Upper lobe of left lung (tissue), 4 donors: Measurements from ENCODE around the gene BCAS4.

ENCODE experiments used
- EP300 ChIP-seq, 4 donors: sonication (generic); formaldehyde crosslinking; IDR thresholded peaks; one replicate each; pipeline ENCODE4 v1.5.1; 2017; ENCODE audit warnings: antibody characterized with exemption in 4 of 4, control low read depth in 2 of 4
- POLR2A ChIP-seq, 4 donors: fragments of 450-650 bp; IDR thresholded peaks; one replicate each; pipeline ENCODE4 v1.5.1; 2016 to 2017; ENCODE audit warnings: antibody characterized with exemption in 4 of 4, mild to moderate bottlenecking in 2 of 4
- POLR2AphosphoS5 ChIP-seq, 2 donors: sonication (generic); formaldehyde crosslinking; IDR thresholded peaks; one replicate each; pipeline ENCODE4 v1.5.1; 2017; ENCODE audit warnings: antibody characterized with exemption in 2 of 2
- TF ChIP-seq, protein P1 (sequence below), 6 experiments: fragments of 450-650 bp in 4 of 6; fragments of 200-600 bp in 2 of 6; sonication (generic) in 2 of 6; IDR thresholded peaks; one replicate each; pipeline ENCODE4 v1.5.1; 2016 to 2019; ENCODE audit warnings: antibody characterized with exemption in 6 of 6

- TF ChIP-seq, protein P1, sequence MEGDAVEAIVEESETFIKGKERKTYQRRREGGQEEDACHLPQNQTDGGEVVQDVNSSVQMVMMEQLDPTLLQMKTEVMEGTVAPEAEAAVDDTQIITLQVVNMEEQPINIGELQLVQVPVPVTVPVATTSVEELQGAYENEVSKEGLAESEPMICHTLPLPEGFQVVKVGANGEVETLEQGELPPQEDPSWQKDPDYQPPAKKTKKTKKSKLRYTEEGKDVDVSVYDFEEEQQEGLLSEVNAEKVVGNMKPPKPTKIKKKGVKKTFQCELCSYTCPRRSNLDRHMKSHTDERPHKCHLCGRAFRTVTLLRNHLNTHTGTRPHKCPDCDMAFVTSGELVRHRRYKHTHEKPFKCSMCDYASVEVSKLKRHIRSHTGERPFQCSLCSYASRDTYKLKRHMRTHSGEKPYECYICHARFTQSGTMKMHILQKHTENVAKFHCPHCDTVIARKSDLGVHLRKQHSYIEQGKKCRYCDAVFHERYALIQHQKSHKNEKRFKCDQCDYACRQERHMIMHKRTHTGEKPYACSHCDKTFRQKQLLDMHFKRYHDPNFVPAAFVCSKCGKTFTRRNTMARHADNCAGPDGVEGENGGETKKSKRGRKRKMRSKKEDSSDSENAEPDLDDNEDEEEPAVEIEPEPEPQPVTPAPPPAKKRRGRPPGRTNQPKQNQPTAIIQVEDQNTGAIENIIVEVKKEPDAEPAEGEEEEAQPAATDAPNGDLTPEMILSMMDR (IDR thresholded peaks at IDR 0.05): no peak
- TF ChIP-seq POLR2A (IDR thresholded peaks at IDR 0.05) (no peak), EP300 (IDR thresholded peaks at IDR 0.05) (no peak), POLR2AphosphoS5 (IDR thresholded peaks at IDR 0.05) (no peak)
Observed at GRCh38 chr20:50746138-50746940, 48.5 kb upstream of the BCAS4 start.
